Nephron progenitor cell (in vitro differentiated cells): ENCODE data around the gene SIRT5.
A peak's percentile ranks its signal among the peaks of the same experiment; 100 is the strongest.

Experiments
- DNase-seq: peaks from one replicate; pipeline ENCODE4 v3.0.0; 2021
- H3K27ac Mint-ChIP-seq: 2 replicates; pipeline ENCODE4 v1.8.0; 2021; ENCODE audit warnings: mild to moderate bottlenecking, moderate library complexity, mixed read lengths
- H3K27me3 Mint-ChIP-seq: 2 replicates; pipeline ENCODE4 v1.8.0; 2021; ENCODE audit warnings: mild to moderate bottlenecking, low read depth, mixed read lengths; ENCODE audit not compliant: poor library complexity
- H3K36me3 Mint-ChIP-seq: 2 replicates; pipeline ENCODE4 v1.8.0; 2021; ENCODE audit warnings: low read depth, mixed read lengths
- H3K4me1 Mint-ChIP-seq: 2 replicates; pipeline ENCODE4 v1.8.0; 2021; ENCODE audit warnings: mixed read lengths
- H3K4me3 Mint-ChIP-seq: 2 replicates; pipeline ENCODE4 v1.8.0; 2021; ENCODE audit warnings: mild to moderate bottlenecking, moderate library complexity, mixed read lengths
- H3K9me3 Mint-ChIP-seq: 2 replicates; pipeline ENCODE4 v1.8.0; 2021; ENCODE audit warnings: mild to moderate bottlenecking, moderate library complexity, mixed read lengths
- CTCF ChIP-seq: fragments of 200-600 bp; sonication (generic); IDR thresholded peaks from 2 replicates; pipeline ENCODE4 v1.5.0; 2021; ENCODE audit warnings: antibody characterized with exemption

SIRT5 gene

GRCh38 chr6:13617066-13617465 lies 42.7 kb downstream of the SIRT5 start:
- no peak for TF ChIP-seq CTCF
- H3K4me3 Mint-ChIP-seq = peak overlapping the region; percentile 99
- no peak for DNase-seq
- peaks cover 42% of the 10 kb centered on the region for H3K4me1 Mint-ChIP-seq
- no peaks in the 10 kb centered on the region for H3K9me3 Mint-ChIP-seq
- no peak overlapping the region for H3K27ac Mint-ChIP-seq
- H3K27me3 Mint-ChIP-seq = no peaks in the 10 kb centered on the region
- H3K36me3 Mint-ChIP-seq = peaks cover 44% of the 10 kb centered on the region

- DNase-seq = no peak
- Mint-ChIP-seq H3K9me3 (no peaks in the 10 kb centered on the region), H3K36me3 (peaks cover 56% of the 10 kb centered on the region), H3K27ac (no peak overlapping the region), H3K27me3 (no peaks in the 10 kb centered on the region), H3K4me1 (no peaks in the 10 kb centered on the region), H3K4me3 (no peak overlapping the region)
- peak; percentile 38 for TF ChIP-seq CTCF
Observed at GRCh38 chr6:13624871-13625288, 50.5 kb downstream of the SIRT5 start.

GRCh38 chr6:13629459-13630116 lies 55.2 kb downstream of the SIRT5 start:
- peaks cover 40% of the 10 kb centered on the region for H3K36me3 Mint-ChIP-seq
- no peak for TF ChIP-seq CTCF
- no peaks in the 10 kb centered on the region for H3K4me1 Mint-ChIP-seq
- no peaks in the 10 kb centered on the region for H3K9me3 Mint-ChIP-seq
- H3K27ac Mint-ChIP-seq = peak overlapping the region; percentile 18
- no peak for DNase-seq
- H3K27me3 Mint-ChIP-seq = no peaks in the 10 kb centered on the region
- H3K4me3 Mint-ChIP-seq = no peak overlapping the region

- no peak for TF ChIP-seq CTCF
Observed at GRCh38 chr6:13630499-13630898, 56.1 kb downstream of the SIRT5 start.

GRCh38 chr6:13633343-13633742 lies 58.9 kb downstream of the SIRT5 start:
- Mint-ChIP-seq H3K36me3 (peaks cover 58% of the 10 kb centered on the region), H3K9me3 (no peaks in the 10 kb centered on the region), H3K4me3 (no peak overlapping the region), H3K4me1 (no peaks in the 10 kb centered on the region), H3K27me3 (no peaks in the 10 kb centered on the region), H3K27ac (no peak overlapping the region)
- DNase-seq = no peak
- TF ChIP-seq CTCF = no peak

More at GRCh38 chr6:13630499-13630898, 56.1 kb downstream of the SIRT5 start:
- no peak overlapping the region for H3K4me3 Mint-ChIP-seq
- no peaks in the 10 kb centered on the region for H3K9me3 Mint-ChIP-seq
- no peaks in the 10 kb centered on the region for H3K4me1 Mint-ChIP-seq
- no peaks in the 10 kb centered on the region for H3K27me3 Mint-ChIP-seq
- no peak for DNase-seq
- peaks cover 46% of the 10 kb centered on the region for H3K36me3 Mint-ChIP-seq
- H3K27ac Mint-ChIP-seq = no peak overlapping the region
